H1 (cell line): ENCODE data around the gene RNF141. TPM values are rescaled to one million over a fixed set of nuclear protein-coding genes. Genes with fewer than 3 reads are reported as not detected.

Experiments
- BACH1 ChIP-seq: IDR thresholded peaks from 2 replicates; pipeline ENCODE4 v1.6.1; 2012; ENCODE audit warnings: low read length, improper control_type of control experiment
- CREB1 ChIP-seq: IDR thresholded peaks from 2 replicates; pipeline ENCODE4 v1.6.1; 2012; ENCODE audit warnings: inconsistent platforms
- FOSL1 ChIP-seq: IDR thresholded peaks from 2 replicates; pipeline ENCODE4 v1.6.1; 2011; ENCODE audit warnings: mild to moderate bottlenecking, low read depth, low read length, moderate library complexity; ENCODE audit not compliant: insufficient read depth
- GTF2F1 ChIP-seq: IDR thresholded peaks from 2 replicates; pipeline ENCODE4 v1.6.1; 2012; ENCODE audit warnings: low read depth, low read length, improper control_type of control experiment, borderline replicate concordance
- HDAC2 ChIP-seq, 2 experiments: fragments of 300-600 bp in 1 of 2; sonication (generic) in 1 of 2; IDR thresholded peaks; 2 replicates each; pipeline ENCODE4 v1.6.1; 2011 to 2012; ENCODE audit warnings: low read depth in 2 of 2, low read length in 2 of 2, mild to moderate bottlenecking in 2 of 2, moderate library complexity in 2 of 2, borderline replicate concordance in 1 of 2, inconsistent platforms in 1 of 2
- MAFK ChIP-seq: IDR thresholded peaks from 2 replicates; pipeline ENCODE4 v1.6.1; 2012; ENCODE audit warnings: low read depth, mild to moderate bottlenecking, improper control_type of control experiment, low read length
- POLR2A ChIP-seq, 2 experiments: IDR thresholded peaks; 1 replicate in 1 of 2; 2 replicates in 1 of 2; pipeline ENCODE4 v1.6.1; 2011; ENCODE audit warnings: low read depth in 2 of 2, low read length in 2 of 2, mild to moderate bottlenecking in 2 of 2; ENCODE audit errors: control extremely low read depth in 1 of 2
- RAD21 ChIP-seq, 2 experiments: IDR thresholded peaks in 1 of 2; conservative IDR thresholded peaks in 1 of 2; 2 replicates each; pipeline ENCODE4 v1.6.1; 2011; ENCODE audit warnings: low read depth in 2 of 2, low read length in 2 of 2, improper control_type of control experiment in 1 of 2, inconsistent platforms in 1 of 2, mild to moderate bottlenecking in 1 of 2, moderate library complexity in 1 of 2
- RBBP5 ChIP-seq: IDR thresholded peaks from 2 replicates; pipeline ENCODE4 v1.7.1; 2012; ENCODE audit warnings: low read depth, mild to moderate bottlenecking, inconsistent platforms, low read length, moderate library complexity, borderline replicate concordance
- RXRA ChIP-seq: IDR thresholded peaks from 2 replicates; pipeline ENCODE4 v1.6.1; 2011; ENCODE audit warnings: low read depth, mild to moderate bottlenecking, low read length, moderate library complexity; ENCODE audit not compliant: insufficient read depth
- SIN3A ChIP-seq, 2 experiments: IDR thresholded peaks in 1 of 2; conservative IDR thresholded peaks in 1 of 2; 2 replicates each; pipeline ENCODE4 v1.6.1; 2011 to 2012; ENCODE audit warnings: low read length in 2 of 2, improper control_type of control experiment in 1 of 2, low read depth in 1 of 2, mild to moderate bottlenecking in 1 of 2
- SIRT6 ChIP-seq: IDR thresholded peaks from one replicate; pipeline ENCODE4 v1.7.1; 2012; ENCODE audit warnings: low read length, inconsistent platforms
- SP1 ChIP-seq: IDR thresholded peaks from 2 replicates; pipeline ENCODE4 v1.6.1; 2011; ENCODE audit warnings: low read depth, low read length
- SRF ChIP-seq: IDR thresholded peaks from 2 replicates; pipeline ENCODE4 v1.6.1; 2011; ENCODE audit warnings: mild to moderate bottlenecking, low read depth, low read length, moderate library complexity
- SUZ12 ChIP-seq: fragments of 200-600 bp; sonication (generic); IDR thresholded peaks from 2 replicates; pipeline ENCODE4 v1.6.1; 2012; ENCODE audit warnings: mild to moderate bottlenecking, inconsistent platforms, low read length, moderate library complexity, mixed read lengths
- TEAD4 ChIP-seq: IDR thresholded peaks from 2 replicates; pipeline ENCODE4 v1.6.1; 2012; ENCODE audit warnings: low read depth, low read length, inconsistent platforms, mixed read lengths
- YY1 ChIP-seq: IDR thresholded peaks from 2 replicates; pipeline ENCODE4 v1.6.1; 2011; ENCODE audit warnings: low read depth, mild to moderate bottlenecking, low read length
- polyA plus RNA-seq, 7 experiments: library from polyadenylated mRNA; depleted of rRNA in 3 of 7; stranded (reverse) in 5 of 7; unstranded in 2 of 7; fragments of >200 nt in 5 of 7; fragments of 200-250 nt in 2 of 7; gene quantifications; 1 replicate in 5 of 7; 2 replicates in 1 of 7; 4 replicates in 1 of 7; pipeline versions ENCODE4 v1.2.1 to v1.2.3, GENCODE V29; 2011 to 2013; ENCODE audit warnings: missing spikeins in 2 of 7, mixed read lengths in 2 of 7
- total RNA-seq: library from RNA; stranded (reverse); fragmentation: NEBNext Ultra II Directional; extraction: Animal tissue kit (Norgen Biotek cat#: 25700); gene quantifications from 2 replicates; pipeline ENCODE4 v1.2.1, GENCODE V29; 2021
- TF ChIP-seq, protein P1 (sequence below): IDR thresholded peaks from 2 replicates; pipeline ENCODE4 v1.6.1; 2012; ENCODE audit warnings: low read length, inconsistent platforms
- TF ChIP-seq, protein P2 (sequence below): IDR thresholded peaks from 2 replicates; pipeline ENCODE4 v1.6.1; 2012; ENCODE audit warnings: inconsistent platforms
- TF ChIP-seq, protein P3 (sequence below): IDR thresholded peaks from 2 replicates; pipeline ENCODE4 v1.6.1; 2011; ENCODE audit warnings: low read depth, mild to moderate bottlenecking, low read length; ENCODE audit not compliant: insufficient read depth

Gene RNF141
- total and polyA plus RNA-seq, 2 of the 8 experiments (the other 6 are each of a cell fraction or from before 2014, with no cell fraction given) = 8.5 to 22.8 TPM

DNA sequence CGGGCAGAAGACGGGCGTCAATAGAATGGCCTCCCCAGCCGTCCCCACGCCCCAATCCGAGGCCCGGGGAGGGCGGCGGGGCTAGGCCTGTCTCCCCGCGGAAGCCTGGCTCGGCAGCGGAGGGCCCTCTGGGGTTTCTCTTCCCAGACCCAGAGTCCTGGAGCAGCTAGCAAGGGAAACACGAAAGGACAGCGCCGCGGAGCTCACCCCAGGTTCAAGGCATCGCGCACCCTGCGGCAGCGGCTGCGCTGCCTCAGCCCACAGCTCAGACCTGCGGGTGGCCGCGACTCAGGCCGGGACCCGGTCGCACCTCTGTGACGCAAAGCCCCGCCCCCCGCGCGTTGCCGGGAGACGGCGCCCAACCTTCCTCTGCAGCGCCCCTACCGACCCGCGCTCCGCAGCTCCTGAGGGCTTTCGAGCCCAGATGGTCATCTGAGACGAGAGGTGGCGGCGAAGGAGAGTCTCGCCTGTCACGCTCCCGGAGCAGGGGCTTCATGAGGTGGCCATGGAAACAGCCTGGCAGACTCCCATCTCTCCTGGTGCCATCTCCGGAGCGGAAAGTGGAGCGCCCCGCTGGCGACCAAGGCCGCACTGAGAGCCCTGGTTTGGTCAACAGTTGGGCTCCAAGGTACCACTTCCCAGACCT is at the start of gene RNF141 (continued):
- TF ChIP-seq, protein P1, sequence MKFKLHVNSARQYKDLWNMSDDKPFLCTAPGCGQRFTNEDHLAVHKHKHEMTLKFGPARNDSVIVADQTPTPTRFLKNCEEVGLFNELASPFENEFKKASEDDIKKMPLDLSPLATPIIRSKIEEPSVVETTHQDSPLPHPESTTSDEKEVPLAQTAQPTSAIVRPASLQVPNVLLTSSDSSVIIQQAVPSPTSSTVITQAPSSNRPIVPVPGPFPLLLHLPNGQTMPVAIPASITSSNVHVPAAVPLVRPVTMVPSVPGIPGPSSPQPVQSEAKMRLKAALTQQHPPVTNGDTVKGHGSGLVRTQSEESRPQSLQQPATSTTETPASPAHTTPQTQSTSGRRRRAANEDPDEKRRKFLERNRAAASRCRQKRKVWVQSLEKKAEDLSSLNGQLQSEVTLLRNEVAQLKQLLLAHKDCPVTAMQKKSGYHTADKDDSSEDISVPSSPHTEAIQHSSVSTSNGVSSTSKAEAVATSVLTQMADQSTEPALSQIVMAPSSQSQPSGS = no peak
- TF ChIP-seq TEAD4 (no peak), RBBP5 (peak; percentile 99), HDAC2 (IDR thresholded peaks at IDR 0.05; ENCODE audit: borderline replicate concordance in 1 of 2, low read depth in 2 of 2, low read length in 2 of 2) (0 out of 4 replicates have a peak, but pooled peaks of 1 of the 2 experiments have one; percentile 20), GTF2F1 (no peak), CREB1 (peak; percentile 99), SP1 (peak; percentile 83), SIRT6 (no peak), MAFK (no peak; the same call in 1 of the 2 replicates), FOSL1 (no peak), BACH1 (no peak), RXRA (no peak), RAD21 (IDR thresholded peaks at IDR 0.05 in 1 of 2, conservative IDR thresholded peaks at IDR 0.05 in 1 of 2; ENCODE audit: low read depth in 2 of 2, low read length in 2 of 2) (peak; percentile 51 to 58; a peak in 3 of 4 replicates), YY1 (peak; percentile 40), SUZ12 (no peak), SRF (peak; percentile 84), SIN3A (conservative IDR thresholded peaks at IDR 0.05 in 1 of 2, IDR thresholded peaks at IDR 0.05 in 1 of 2; ENCODE audit: low read depth in 1 of 2, low read length in 2 of 2) (peak in 1 of 2 experiments; percentile 97; a peak in 1 of 4 replicates), POLR2A (IDR thresholded peaks at IDR 0.05; ENCODE audit: control extremely low read depth in 1 of 2, low read depth in 2 of 2, low read length in 2 of 2) (peak; percentile 91 to 96)
- TF ChIP-seq, protein P2, sequence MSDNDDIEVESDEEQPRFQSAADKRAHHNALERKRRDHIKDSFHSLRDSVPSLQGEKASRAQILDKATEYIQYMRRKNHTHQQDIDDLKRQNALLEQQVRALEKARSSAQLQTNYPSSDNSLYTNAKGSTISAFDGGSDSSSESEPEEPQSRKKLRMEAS = peak; percentile 55
- TF ChIP-seq, protein P3, sequence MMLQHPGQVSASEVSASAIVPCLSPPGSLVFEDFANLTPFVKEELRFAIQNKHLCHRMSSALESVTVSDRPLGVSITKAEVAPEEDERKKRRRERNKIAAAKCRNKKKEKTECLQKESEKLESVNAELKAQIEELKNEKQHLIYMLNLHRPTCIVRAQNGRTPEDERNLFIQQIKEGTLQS = peak; percentile 91
